Natural killer cell (primary cell): ENCODE measurements around the gene HSPBP1. TPM values are rescaled to one million over a fixed set of nuclear protein-coding genes. Genes with fewer than 3 reads are reported as not detected.

Source experiments
- ATAC-seq, 3 donors: fragments of 150-1000 bp in 2 of 3; fragments of 200-7000 bp in 1 of 3; cut with Tn5 transposase; 1 replicate in 1 of 3; 2 replicates in 2 of 3; pipeline ENCODE4 v1.10.0; 2021; ENCODE audit warnings: mild to moderate bottlenecking in 2 of 3, moderate library complexity in 2 of 3
- DNase-seq, 2 donors: peaks; one replicate each; pipeline versions ENCODE4 v3.0.0 to v3.0.0-alpha.2; 2013 to 2021; ENCODE audit warnings: mixed read lengths in 1 of 2
- H3K27ac ChIP-seq: one replicate; pipeline ENCODE4 v1.5.1; 2013; ENCODE audit warnings: mild to moderate bottlenecking, low read length
- H3K27me3 ChIP-seq: one replicate; pipeline ENCODE4 v1.6.1; 2013; ENCODE audit warnings: low read length; ENCODE audit not compliant: control insufficient read depth, insufficient read depth
- H3K36me3 ChIP-seq: one replicate; pipeline ENCODE4 v1.6.1; 2013; ENCODE audit warnings: low read length; ENCODE audit not compliant: control insufficient read depth, insufficient read depth
- H3K4me1 ChIP-seq: one replicate; pipeline ENCODE4 v1.6.1; 2013; ENCODE audit warnings: low read length; ENCODE audit not compliant: control insufficient read depth, insufficient read depth
- H3K4me3 ChIP-seq: one replicate; pipeline ENCODE4 v1.5.1; 2013; ENCODE audit warnings: low read length
- H3K9me3 ChIP-seq: one replicate; pipeline ENCODE4 v1.6.1; 2013; ENCODE audit warnings: low read length; ENCODE audit not compliant: control insufficient read depth, insufficient read depth
- H3K27ac Mint-ChIP-seq, 2 donors: one replicate each; pipeline ENCODE4 v1.8.0; 2022; ENCODE audit warnings: mild to moderate bottlenecking in 2 of 2, mixed read lengths in 2 of 2, moderate library complexity in 1 of 2
- H3K27me3 Mint-ChIP-seq, 2 donors: one replicate each; pipeline ENCODE4 v1.8.0; 2022; ENCODE audit warnings: low read depth in 2 of 2, mixed read lengths in 2 of 2
- H3K36me3 Mint-ChIP-seq: one replicate; pipeline ENCODE4 v1.8.0; 2022; ENCODE audit warnings: mixed read lengths
- H3K4me1 Mint-ChIP-seq, 2 donors: one replicate each; pipeline ENCODE4 v1.8.0; 2022; ENCODE audit warnings: mixed read lengths in 2 of 2
- H3K4me3 Mint-ChIP-seq: one replicate; pipeline ENCODE4 v1.8.0; 2022; ENCODE audit warnings: mild to moderate bottlenecking, moderate library complexity, mixed read lengths
- H3K9me3 Mint-ChIP-seq, 2 donors: one replicate each; pipeline ENCODE4 v1.8.0; 2022; ENCODE audit warnings: mixed read lengths in 2 of 2
- CTCF ChIP-seq: fragments of 200-600 bp; IDR thresholded peaks from one replicate; pipeline ENCODE4 v1.8.0; 2022; ENCODE audit warnings: antibody characterized with exemption
- WGBS: methylation state at CpG from one replicate; pipeline ENCODE4 v1.1.7; 2013; ENCODE audit warnings: missing lambda C conversion rate; ENCODE audit not compliant: insufficient coverage; 5-methylcytosine and 5-hydroxymethylcytosine counted together
- intact Hi-C: fragments of 100-400 bp; cut with micrococcal nuclease; formaldehyde crosslinking; loops from one replicate; pipeline ENCODE4 v1.14.2; 2022
- total RNA-seq, 4 donors: library from RNA; stranded (reverse); fragments of 120-200 nt in 1 of 4; gene quantifications; one replicate each; pipeline versions ENCODE4 v1.2.3 to v1.2.4, GENCODE V29; 2013 to 2022

HSPBP1 gene
- total RNA-seq, 3 donors from 2014 or later (not counting 1 experiment from before 2014, with no cell fraction given), result 17.1 to 19.5 (median 18.5) TPM

GRCh38 chr19:55213547-55213946 lies 66.4 kb downstream of the HSPBP1 start:
- H3K4me3 Mint-ChIP-seq, result no peak overlapping the region
- peaks cover 7 to 12% of the 10 kb centered on the region in 2 donors for H3K27me3 Mint-ChIP-seq
- 88% methylated on average over 7 of the region's 7 CpGs for WGBS
- no peak for DNase-seq
- intact Hi-C loops, result loop anchor here (5.0 kb wide), 1 partner anchor 289 kb away; no protein-coding TSS in a partner anchor
- TF ChIP-seq CTCF, result no peak
- H3K4me1 ChIP-seq, result peaks cover 12% of the 10 kb centered on the region
- H3K4me1 Mint-ChIP-seq, result peaks cover 16 to 19% of the 10 kb centered on the region in 2 donors
- H3K27me3 ChIP-seq, result no peaks in the 10 kb centered on the region
- no peak overlapping the region for H3K27ac Mint-ChIP-seq
- peaks cover 5% of the 10 kb centered on the region for H3K9me3 ChIP-seq
- H3K9me3 Mint-ChIP-seq, result peaks cover 0 to 2% of the 10 kb centered on the region in 2 donors
- no peak for ATAC-seq
- no peaks in the 10 kb centered on the region for H3K36me3 ChIP-seq
- H3K4me3 ChIP-seq, result no peak overlapping the region
- no peak overlapping the region for H3K27ac ChIP-seq
- H3K36me3 Mint-ChIP-seq, result no peaks in the 10 kb centered on the region

GRCh38 chr19:55212447-55212846 lies 67.5 kb downstream of the HSPBP1 start:
- H3K27ac ChIP-seq, result no peak overlapping the region
- Mint-ChIP-seq H3K36me3 (no peaks in the 10 kb centered on the region), H3K27me3 (peaks cover 7 to 12% of the 10 kb centered on the region in 2 donors), H3K9me3 (peaks cover 0 to 2% of the 10 kb centered on the region in 2 donors), H3K4me3 (no peak overlapping the region), H3K4me1 (peaks cover 16 to 19% of the 10 kb centered on the region in 2 donors), H3K27ac (no peak overlapping the region)
- no peak overlapping the region for H3K4me3 ChIP-seq
- H3K27me3 ChIP-seq, result no peaks in the 10 kb centered on the region
- WGBS, result 83% methylated on average over 3 of the region's 3 CpGs
- H3K4me1 ChIP-seq, result peaks cover 12% of the 10 kb centered on the region
- H3K36me3 ChIP-seq, result no peaks in the 10 kb centered on the region
- ATAC-seq, result peak; percentile 47 to 70 (median 65)
- intact Hi-C loops, result loop anchor here (1.0 to 5.0 kb wide), 2 partner anchors 206 to 290 kb away; no protein-coding TSS in a partner anchor
- H3K9me3 ChIP-seq, result peaks cover 5% of the 10 kb centered on the region
- TF ChIP-seq CTCF, result no peak
- DNase-seq, result peak; percentile 26 to 54

Other genes with a start within 250 kb of the HSPBP1 start
- gene GP6, start 241.8 kb downstream of the HSPBP1 start, total RNA-seq, result 1 to 10 TPM in 2 of 3 donors, under 1 TPM in 1; 0.95 to 3.3 (median 2.3) TPM
- 10 to 100 TPM; 18.2 to 25.3 (median 19.3) TPM for gene RDH13, start 217.0 kb downstream of the HSPBP1 start, total RNA-seq
- 10 to 100 TPM in 1 of 3 donors, 1 to 10 TPM in 2; 8.8 to 15.7 (median 10.0) TPM for gene EPS8L1, start 204.2 kb downstream of the HSPBP1 start, total RNA-seq
- gene PPP1R12C, start 162.5 kb downstream of the HSPBP1 start, total RNA-seq, result 100 to 1,000 TPM; 162 to 178 (median 174) TPM
- under 1 TPM in 1 of 3 donors, not detected in 2; 0.94 TPM for gene TNNT1, start 130.9 kb downstream of the HSPBP1 start, total RNA-seq
- gene TNNI3, start 122.4 kb downstream of the HSPBP1 start, total RNA-seq, result under 1 TPM in 1 of 3 donors, not detected in 2; 0.94 TPM
- gene DNAAF3, start 113.5 kb downstream of the HSPBP1 start, total RNA-seq, result not detected
- gene SYT5, start 99.8 kb downstream of the HSPBP1 start, total RNA-seq, result 1 to 10 TPM; 4.9 to 6.1 (median 5.3) TPM
- under 1 TPM in 1 of 3 donors, not detected in 2; 0.45 TPM for gene PTPRH, start 70.6 kb downstream of the HSPBP1 start, total RNA-seq
- 10 to 100 TPM; 12.6 to 14.7 (median 14.6) TPM for gene TMEM86B, start 51.3 kb downstream of the HSPBP1 start, total RNA-seq
- gene PPP6R1, start 21.1 kb downstream of the HSPBP1 start, total RNA-seq, result 100 to 1,000 TPM; 252 to 275 (median 260) TPM
- 1 to 10 TPM; 6.0 to 9.8 (median 6.5) TPM for gene BRSK1, start 3.9 kb upstream of the HSPBP1 start, total RNA-seq
- gene TMEM150B, start 45.2 kb upstream of the HSPBP1 start, total RNA-seq, result 1 to 10 TPM in 1 of 3 donors, under 1 TPM in 1, not detected in 1; 0.87 to 2.1 TPM
- 100 to 1,000 TPM in 1 of 3 donors, 10 to 100 TPM in 2; 44.5 to 147 (median 46.8) TPM for gene KMT5C, start 59.8 kb upstream of the HSPBP1 start, total RNA-seq
- 1 to 10 TPM in 1 of 3 donors, under 1 TPM in 1, not detected in 1; 0.26 to 6.5 TPM for gene COX6B2, start 74.6 kb upstream of the HSPBP1 start, total RNA-seq
- not detected for gene GARIN5B, start 83.2 kb upstream of the HSPBP1 start, total RNA-seq
- gene IL11, start 90.4 kb upstream of the HSPBP1 start, total RNA-seq, result under 1 TPM; 0.14 to 0.35 (median 0.27) TPM
- gene TMEM190, start 96.7 kb upstream of the HSPBP1 start, total RNA-seq, result not detected
- 1 to 10 TPM; 2.9 to 5.1 (median 4.0) TPM for gene TMEM238, start 104.2 kb upstream of the HSPBP1 start, total RNA-seq
- gene RPL28, start 105.8 kb upstream of the HSPBP1 start, total RNA-seq, result 1,000 to 10,000 TPM; 1,373 to 1,704 (median 1,679) TPM
- gene UBE2S, start 127.7 kb upstream of the HSPBP1 start, total RNA-seq, result 100 to 1,000 TPM in 1 of 3 donors, 10 to 100 TPM in 2; 60.2 to 107 (median 63.9) TPM
- gene SHISA7, start 163.2 kb upstream of the HSPBP1 start, total RNA-seq, result not detected
- gene ISOC2, start 181.5 kb upstream of the HSPBP1 start, total RNA-seq, result 10 to 100 TPM in 1 of 3 donors, 1 to 10 TPM in 2; 7.2 to 12.4 (median 9.5) TPM
- gene C19orf85, start 184.6 kb upstream of the HSPBP1 start, total RNA-seq, result not detected
- gene ZNF628, start 196.5 kb upstream of the HSPBP1 start, total RNA-seq, result 10 to 100 TPM; 20.8 to 28.7 (median 24.1) TPM
- gene NAT14, start 205.1 kb upstream of the HSPBP1 start, total RNA-seq, result 10 to 100 TPM in 1 of 3 donors, 1 to 10 TPM in 2; 8.7 to 12.5 (median 8.8) TPM
- gene SSC5D, start 208.3 kb upstream of the HSPBP1 start, total RNA-seq, result under 1 TPM; 0.11 to 0.68 (median 0.58) TPM